ENCODE data around the gene SLC22A23.

GRCh38 chr6:3389390-3390167 lies 67.3 kb downstream of the SLC22A23 start:
- no peak for TF ChIP-seq POLR2A (IDR thresholded peaks at IDR 0.05)
- TF ChIP-seq CTCF (IDR thresholded peaks at IDR 0.05), result no peak
- no peak for TF ChIP-seq POLR2AphosphoS5 (IDR thresholded peaks at IDR 0.05)
- no peak for TF ChIP-seq EP300 (IDR thresholded peaks at IDR 0.05)

Measured in gastroesophageal sphincter (tissue), 3 donors.